SK-N-SH treated with all-trans-retinoic acid at 6 μM for 48 hours (cell line): ENCODE measurements around the gene ZMYND8.

ENCODE experiments used
- ATAC-seq: fragments of 200-7000 bp; cut with Tn5 transposase; 3 replicates; pipeline ENCODE4 v1.9.1; 2020; ENCODE audit warnings: mild to moderate bottlenecking, moderate library complexity
- ARNTL ChIP-seq: fragments of 450-650 bp; formaldehyde crosslinking; IDR thresholded peaks from 2 replicates; pipeline ENCODE4 v1.5.0; 2020; ENCODE audit warnings: low read depth, mild to moderate bottlenecking, moderate library complexity, borderline replicate concordance
- BACH2 ChIP-seq: fragments of 250-450 bp; sonication (Bioruptor Pico); IDR thresholded peaks from 2 replicates; pipeline ENCODE4 v1.9.0; 2021; ENCODE audit warnings: mild to moderate bottlenecking, borderline replicate concordance
- CREB5 ChIP-seq: fragments of 250-450 bp; sonication (Bioruptor Pico); IDR thresholded peaks from 2 replicates; pipeline ENCODE4 v1.5.1; 2020; ENCODE audit warnings: low read depth, mild to moderate bottlenecking, moderate library complexity
- CSRNP3 ChIP-seq: fragments of 250-450 bp; sonication (Bioruptor Pico); IDR thresholded peaks from 2 replicates; pipeline ENCODE4 v1.5.1; 2021; ENCODE audit warnings: mild to moderate bottlenecking, moderate library complexity
- GLIS3 ChIP-seq: fragments of 250-450 bp; sonication (Bioruptor Pico); IDR thresholded peaks from 2 replicates; pipeline ENCODE4 v1.5.0; 2020; ENCODE audit warnings: mild to moderate bottlenecking, moderate library complexity
- ISL1 ChIP-seq: fragments of 250-450 bp; sonication (Bioruptor Pico); IDR thresholded peaks from 2 replicates; pipeline ENCODE4 v2.1.2; 2022; ENCODE audit warnings: mild to moderate bottlenecking, moderate library complexity
- OSR1 ChIP-seq: fragments of 250-450 bp; sonication (Bioruptor Pico); IDR thresholded peaks from 2 replicates; pipeline ENCODE4 v1.8.0; 2022; ENCODE audit warnings: moderate library complexity, mild to moderate bottlenecking, inconsistent platforms
- PPARA ChIP-seq: fragments of 250-450 bp; sonication (Bioruptor Pico); IDR thresholded peaks from 2 replicates; pipeline ENCODE4 v1.5.0; 2020; ENCODE audit warnings: mild to moderate bottlenecking, borderline replicate concordance
- SNAI2 ChIP-seq: fragments of 250-450 bp; sonication (Bioruptor Pico); IDR thresholded peaks from 2 replicates; pipeline ENCODE4 v1.5.0; 2020; ENCODE audit warnings: mild to moderate bottlenecking, moderate library complexity
- TCF4 ChIP-seq: fragments of 250-450 bp; sonication (Bioruptor Pico); IDR thresholded peaks from 2 replicates; pipeline ENCODE4 v1.8.0; 2021; ENCODE audit warnings: mild to moderate bottlenecking, moderate library complexity, borderline replicate concordance
- TOX ChIP-seq: fragments of 250-450 bp; sonication (Bioruptor Pico); IDR thresholded peaks from 2 replicates; pipeline ENCODE4 v1.8.0; 2021; ENCODE audit warnings: mild to moderate bottlenecking, moderate library complexity, borderline replicate concordance
- TSHZ2 ChIP-seq: fragments of 250-450 bp; sonication (Bioruptor Pico); IDR thresholded peaks from 2 replicates; pipeline ENCODE4 v1.5.0; 2020; ENCODE audit warnings: mild to moderate bottlenecking, moderate library complexity
- ZC3H10 ChIP-seq: fragments of 250-450 bp; sonication (Bioruptor Pico); IDR thresholded peaks from 2 replicates; pipeline ENCODE4 v1.5.1; 2021; ENCODE audit warnings: mild to moderate bottlenecking, moderate library complexity
- ZFP3 ChIP-seq: fragments of 250-450 bp; sonication (Bioruptor Pico); IDR thresholded peaks from 2 replicates; pipeline ENCODE4 v1.5.0; 2020; ENCODE audit warnings: mild to moderate bottlenecking, moderate library complexity
- ZFP30 ChIP-seq: fragments of 450-650 bp; formaldehyde crosslinking; IDR thresholded peaks from 2 replicates; pipeline ENCODE4 v1.5.0; 2022; ENCODE audit warnings: mild to moderate bottlenecking, moderate library complexity
- ZNF565 ChIP-seq: fragments of 450-650 bp; formaldehyde crosslinking; conservative IDR thresholded peaks from 2 replicates; pipeline ENCODE4 v1.5.0; 2020; ENCODE audit warnings: low read depth, mild to moderate bottlenecking, moderate library complexity
- ZNF70 ChIP-seq: fragments of 450-650 bp; formaldehyde crosslinking; IDR thresholded peaks from 2 replicates; pipeline ENCODE4 v1.5.0; 2020; ENCODE audit warnings: mild to moderate bottlenecking, moderate library complexity
- ZNF8 ChIP-seq: fragments of 450-650 bp; formaldehyde crosslinking; IDR thresholded peaks from 2 replicates; pipeline ENCODE4 v1.5.0; 2020; ENCODE audit warnings: mild to moderate bottlenecking, moderate library complexity
- TF ChIP-seq, protein P1 (sequence below): fragments of 250-450 bp; sonication (Bioruptor Pico); IDR thresholded peaks from 2 replicates; pipeline ENCODE4 v1.8.0; 2021; ENCODE audit warnings: low read depth, mild to moderate bottlenecking, moderate library complexity, borderline replicate concordance
- TF ChIP-seq, protein P2 (sequence below): fragments of 250-450 bp; sonication (Bioruptor Pico); IDR thresholded peaks from 2 replicates; pipeline ENCODE4 v1.8.0; 2020; ENCODE audit warnings: mild to moderate bottlenecking, moderate library complexity, borderline replicate concordance

The ZMYND8 gene

GRCh38 chr20:47400685-47401084, 44.2 kb upstream of the ZMYND8 start:
- TF ChIP-seq BACH2 (no peak), ZNF70 (no peak), TOX (CRISPR knock-in tag) (no peak)
- no peak for ATAC-seq

- ATAC-seq, result no peak
These were observed 41.3 kb upstream of the ZMYND8 start for GRCh38 chr20:47397652-47398301.

DNA sequence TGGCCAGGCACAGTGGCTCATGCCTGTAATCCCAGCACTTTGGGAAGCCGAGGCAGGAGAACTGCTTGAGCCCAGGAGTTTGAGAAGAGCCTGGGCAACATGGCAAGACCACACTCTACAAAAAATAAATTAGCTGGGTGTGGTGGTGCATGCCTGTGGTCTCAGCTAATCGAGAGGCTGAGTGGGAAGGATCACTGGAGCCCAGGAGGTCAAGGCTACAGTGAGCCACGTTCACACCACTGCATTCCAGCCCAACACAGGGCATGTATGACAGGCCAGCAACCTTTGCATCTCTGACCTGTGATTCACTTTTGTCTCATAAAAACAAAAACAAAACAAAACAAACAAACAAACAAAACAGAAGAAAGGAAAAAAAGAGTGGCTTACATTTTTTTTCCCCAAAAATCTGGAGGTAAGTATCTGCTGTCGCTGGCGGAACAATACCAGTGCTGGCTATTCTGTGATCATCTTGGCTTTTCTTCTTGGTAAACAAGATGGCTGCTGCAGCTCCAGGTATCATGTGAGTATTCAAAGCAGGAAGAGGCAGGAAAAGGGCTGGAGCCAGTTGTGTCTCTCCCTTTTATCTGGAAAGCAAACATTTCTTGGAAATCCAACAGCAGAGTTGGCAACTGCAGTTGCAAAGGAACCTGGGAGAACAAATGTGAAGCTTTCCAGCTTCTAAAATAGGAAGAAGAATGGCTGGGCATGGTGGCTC, 40.4 kb upstream of the ZMYND8 start:
- ATAC-seq, result no peak
- TF ChIP-seq TOX (CRISPR knock-in tag) (no peak), ZFP3 (CRISPR knock-in tag) (no peak), ARNTL (no peak), ZNF70 (no peak), ZFP30 (CRISPR knock-in tag) (no peak), ZNF8 (CRISPR knock-in tag) (no peak), ZNF565 (CRISPR knock-in tag) (no peak), CSRNP3 (CRISPR knock-in tag) (no peak), ZC3H10 (CRISPR knock-in tag) (no peak)
- TF ChIP-seq, protein P1, sequence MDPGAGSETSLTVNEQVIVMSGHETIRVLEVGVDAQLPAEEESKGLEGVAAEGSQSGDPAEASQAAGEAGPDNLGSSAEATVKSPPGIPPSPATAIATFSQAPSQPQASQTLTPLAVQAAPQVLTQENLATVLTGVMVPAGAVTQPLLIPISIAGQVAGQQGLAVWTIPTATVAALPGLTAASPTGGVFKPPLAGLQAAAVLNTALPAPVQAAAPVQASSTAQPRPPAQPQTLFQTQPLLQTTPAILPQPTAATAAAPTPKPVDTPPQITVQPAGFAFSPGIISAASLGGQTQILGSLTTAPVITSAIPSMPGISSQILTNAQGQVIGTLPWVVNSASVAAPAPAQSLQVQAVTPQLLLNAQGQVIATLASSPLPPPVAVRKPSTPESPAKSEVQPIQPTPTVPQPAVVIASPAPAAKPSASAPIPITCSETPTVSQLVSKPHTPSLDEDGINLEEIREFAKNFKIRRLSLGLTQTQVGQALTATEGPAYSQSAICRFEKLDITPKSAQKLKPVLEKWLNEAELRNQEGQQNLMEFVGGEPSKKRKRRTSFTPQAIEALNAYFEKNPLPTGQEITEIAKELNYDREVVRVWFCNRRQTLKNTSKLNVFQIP (CRISPR knock-in tag), result no peak

More at GRCh38 chr20:47397652-47398301, 41.3 kb upstream of the ZMYND8 start:
- TF ChIP-seq ZFP3 (CRISPR knock-in tag), result no peak
- no peak for TF ChIP-seq ZNF8 (CRISPR knock-in tag)
- TF ChIP-seq SNAI2, result no peak
- TF ChIP-seq, protein P2, sequence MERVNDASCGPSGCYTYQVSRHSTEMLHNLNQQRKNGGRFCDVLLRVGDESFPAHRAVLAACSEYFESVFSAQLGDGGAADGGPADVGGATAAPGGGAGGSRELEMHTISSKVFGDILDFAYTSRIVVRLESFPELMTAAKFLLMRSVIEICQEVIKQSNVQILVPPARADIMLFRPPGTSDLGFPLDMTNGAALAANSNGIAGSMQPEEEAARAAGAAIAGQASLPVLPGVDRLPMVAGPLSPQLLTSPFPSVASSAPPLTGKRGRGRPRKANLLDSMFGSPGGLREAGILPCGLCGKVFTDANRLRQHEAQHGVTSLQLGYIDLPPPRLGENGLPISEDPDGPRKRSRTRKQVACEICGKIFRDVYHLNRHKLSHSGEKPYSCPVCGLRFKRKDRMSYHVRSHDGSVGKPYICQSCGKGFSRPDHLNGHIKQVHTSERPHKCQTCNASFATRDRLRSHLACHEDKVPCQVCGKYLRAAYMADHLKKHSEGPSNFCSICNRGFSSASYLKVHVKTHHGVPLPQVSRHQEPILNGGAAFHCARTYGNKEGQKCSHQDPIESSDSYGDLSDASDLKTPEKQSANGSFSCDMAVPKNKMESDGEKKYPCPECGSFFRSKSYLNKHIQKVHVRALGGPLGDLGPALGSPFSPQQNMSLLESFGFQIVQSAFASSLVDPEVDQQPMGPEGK, result no peak
- TF ChIP-seq TCF4 (CRISPR knock-in tag), result no peak
- TF ChIP-seq CSRNP3 (CRISPR knock-in tag), result no peak
- TF ChIP-seq PPARA (CRISPR knock-in tag), result no peak
- TF ChIP-seq TSHZ2 (CRISPR knock-in tag), result no peak
- TF ChIP-seq ZC3H10 (CRISPR knock-in tag), result no peak
- TF ChIP-seq OSR1 (CRISPR knock-in tag), result no peak
- TF ChIP-seq BACH2, result no peak
- TF ChIP-seq ISL1 (CRISPR knock-in tag), result no peak
- TF ChIP-seq ZNF70, result no peak
- no peak for TF ChIP-seq CREB5 (CRISPR knock-in tag)
- TF ChIP-seq GLIS3 (CRISPR knock-in tag), result no peak
- TF ChIP-seq TOX (CRISPR knock-in tag), result no peak
- no peak for TF ChIP-seq ZFP30 (CRISPR knock-in tag)
- TF ChIP-seq, all 23 proteins: peak for 0
